Neural progenitor cell (in vitro differentiated cells): Measurements from ENCODE around the gene TXNDC17.

Source experiments
- CTCF ChIP-seq: fragments of 200-600 bp; sonication (generic); IDR thresholded peaks from 2 replicates; pipeline ENCODE4 v1.5.1; 2017; ENCODE audit warnings: antibody characterized with exemption, mild to moderate bottlenecking
- EZH2 ChIP-seq: fragments of 200-600 bp; sonication (generic); IDR thresholded peaks from 2 replicates; pipeline ENCODE4 v1.6.1; 2017; ENCODE audit warnings: antibody characterized with exemption, mild to moderate bottlenecking, moderate library complexity
- EZH2phosphoT487 ChIP-seq: fragments of 200-600 bp; sonication (generic); IDR thresholded peaks from 2 replicates; pipeline ENCODE4 v1.6.1; 2017; ENCODE audit warnings: antibody characterized with exemption

- no peak for TF ChIP-seq CTCF
- TF ChIP-seq EZH2phosphoT487 = no peak
- TF ChIP-seq EZH2 = no peak
These were observed 30.8 kb upstream of the TXNDC17 start for GRCh38 chr17:6610011-6610410.
